ENCODE measurements around the gene AMBRA1.

Gene AMBRA1

GRCh38 chr11:46438211-46438610 lies 155.6 kb downstream of the AMBRA1 start:
- no peak for DNase-seq (ENCODE audit: low spot score)

- no peak for DNase-seq (ENCODE audit: low spot score)
Observed at GRCh38 chr11:46437122-46437689, 156.6 kb downstream of the AMBRA1 start.

DNA sequence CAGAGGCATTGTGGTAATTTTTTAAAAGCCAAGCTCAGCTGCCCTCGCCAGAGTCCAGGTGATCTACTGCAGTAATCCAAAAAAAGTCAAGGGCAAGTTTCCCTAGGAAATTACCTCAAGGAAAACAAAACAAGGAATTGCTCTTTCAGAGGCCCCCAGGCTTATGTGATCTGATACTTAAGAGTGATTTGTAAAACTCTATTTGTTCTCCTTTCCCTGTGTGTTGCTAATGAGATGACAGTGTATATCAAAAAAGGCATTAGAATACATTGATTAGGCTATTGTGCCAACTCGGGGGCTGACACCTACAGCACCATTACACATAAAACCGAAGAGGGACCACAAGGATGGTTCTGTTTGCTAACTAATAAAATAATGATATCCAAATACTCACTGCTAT lies 157.7 kb downstream of the AMBRA1 start:
- no peak for DNase-seq (ENCODE audit: low spot score)

GRCh38 chr11:46435679-46436078 lies 158.1 kb downstream of the AMBRA1 start:
- DNase-seq (ENCODE audit: low spot score), result no peak

DNA sequence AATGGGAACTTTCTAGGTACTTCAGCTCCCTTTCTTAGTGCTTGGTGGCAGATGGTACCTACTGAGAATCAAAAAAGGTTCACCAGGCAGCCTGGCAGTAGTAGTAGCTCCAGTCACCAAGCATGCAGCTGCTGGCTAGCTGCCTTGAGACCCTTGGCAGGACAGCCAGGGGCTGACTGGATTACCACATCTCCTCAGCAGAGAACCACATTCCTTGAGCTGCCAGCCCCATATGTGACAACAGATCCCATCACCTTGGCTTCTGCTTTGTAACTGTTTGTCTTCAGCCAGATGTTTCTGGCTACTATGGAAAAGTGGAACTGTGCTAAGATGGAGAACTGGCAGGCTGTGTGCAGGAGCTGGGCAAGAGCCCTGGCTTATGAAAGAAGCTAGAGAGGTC lies 162.6 kb downstream of the AMBRA1 start:
- DNase-seq (ENCODE audit: low spot score), result no peak

- no peak for DNase-seq (ENCODE audit: low spot score)
Observed at GRCh38 chr11:46429717-46430116, 164.1 kb downstream of the AMBRA1 start.

GRCh38 chr11:46427364-46427763 lies 166.5 kb downstream of the AMBRA1 start:
- DNase-seq (ENCODE audit: low spot score), result no peak

DNA sequence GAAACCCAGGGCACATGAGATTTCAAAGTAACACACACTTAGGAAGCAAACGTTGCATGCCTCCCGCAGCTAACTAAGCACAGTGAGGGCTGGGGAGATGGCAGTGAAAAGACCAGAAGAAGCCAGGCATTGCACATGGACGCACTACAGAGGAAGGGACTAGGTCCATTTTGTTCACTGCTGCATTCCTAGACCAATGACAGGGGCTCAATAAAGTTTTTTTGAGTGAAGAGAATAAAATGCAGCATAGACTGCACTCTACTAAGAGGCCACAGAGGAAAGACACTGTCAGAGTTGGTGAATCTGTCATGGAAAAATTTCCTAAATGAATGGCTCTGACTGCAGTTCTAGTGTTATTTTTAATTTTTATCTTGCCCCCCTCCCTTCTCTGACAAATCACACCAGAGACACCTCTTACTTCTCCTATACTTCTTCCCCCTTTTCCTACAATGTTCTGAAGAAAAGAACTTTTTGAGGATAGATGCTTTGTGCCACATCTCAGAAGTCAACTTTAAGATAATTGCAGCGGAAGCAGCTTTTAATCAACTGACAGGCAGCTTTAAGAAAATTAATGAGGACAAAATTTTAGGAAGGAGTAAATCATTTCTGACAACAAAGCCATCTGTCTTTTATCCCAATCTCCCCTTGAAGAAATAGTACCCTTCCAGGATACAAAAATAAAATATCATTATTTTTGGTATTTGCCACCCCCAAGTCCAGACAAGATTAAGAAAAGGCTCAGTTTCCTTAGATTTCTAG lies 167.4 kb downstream of the AMBRA1 start:
- DNase-seq (ENCODE audit: low spot score), result no peak

GRCh38 chr11:46422588-46422987 lies 171.2 kb downstream of the AMBRA1 start:
- no peak for DNase-seq (ENCODE audit: low spot score)

DNA sequence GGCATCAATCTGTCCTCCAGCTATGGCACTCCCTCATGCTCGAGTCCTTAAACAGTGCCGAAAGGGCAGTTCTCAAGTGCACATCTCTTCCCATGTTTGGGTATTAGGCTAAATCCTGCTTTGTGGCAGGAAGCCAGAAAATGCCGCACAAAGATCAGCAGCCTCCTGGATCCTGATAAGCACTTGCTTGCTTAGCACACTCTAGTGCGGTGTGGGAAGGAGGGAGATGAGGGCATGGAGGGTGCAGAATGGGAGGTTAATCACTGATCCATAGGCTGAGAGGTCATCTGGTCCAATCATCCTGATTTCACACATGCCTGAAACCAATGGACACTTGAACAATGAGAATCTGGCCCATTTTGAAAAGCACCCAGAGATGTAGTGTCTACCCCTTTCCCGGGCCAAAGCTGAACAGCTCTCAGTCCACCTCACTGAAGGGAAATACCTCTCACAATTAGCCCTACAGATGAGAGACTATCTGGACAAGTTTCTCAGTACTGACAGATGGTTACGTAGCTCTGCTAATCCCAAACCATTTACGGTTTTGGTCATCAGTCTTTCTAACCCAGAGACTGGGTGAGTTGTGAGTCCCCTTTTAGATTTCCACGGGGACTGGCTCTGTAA lies 172.5 kb downstream of the AMBRA1 start:
- no peak for DNase-seq (ENCODE audit: low spot score)

- no peak for DNase-seq (ENCODE audit: low spot score)
Observed at GRCh38 chr11:46420513-46420912, 173.3 kb downstream of the AMBRA1 start.

DNA sequence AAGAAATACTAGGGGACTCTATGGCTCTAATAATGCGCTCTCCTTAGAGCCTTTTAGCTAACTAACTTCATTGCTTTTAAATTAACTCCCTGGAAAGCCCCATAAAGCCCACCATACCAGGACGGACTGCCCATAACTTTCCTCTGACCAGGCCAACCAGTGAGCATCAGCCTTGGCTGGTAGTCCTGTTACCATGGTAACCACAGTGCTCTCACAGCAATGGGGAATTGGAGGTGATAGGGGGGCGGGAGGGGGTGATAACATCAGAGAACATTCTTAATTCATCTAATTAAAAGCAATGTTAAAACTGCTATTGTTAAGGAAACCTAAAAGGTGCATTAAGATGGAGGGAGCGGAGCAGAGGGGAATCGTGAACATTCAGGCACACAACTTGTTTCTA lies 175.1 kb downstream of the AMBRA1 start:
- DNase-seq (ENCODE audit: low spot score), result no peak

DNA sequence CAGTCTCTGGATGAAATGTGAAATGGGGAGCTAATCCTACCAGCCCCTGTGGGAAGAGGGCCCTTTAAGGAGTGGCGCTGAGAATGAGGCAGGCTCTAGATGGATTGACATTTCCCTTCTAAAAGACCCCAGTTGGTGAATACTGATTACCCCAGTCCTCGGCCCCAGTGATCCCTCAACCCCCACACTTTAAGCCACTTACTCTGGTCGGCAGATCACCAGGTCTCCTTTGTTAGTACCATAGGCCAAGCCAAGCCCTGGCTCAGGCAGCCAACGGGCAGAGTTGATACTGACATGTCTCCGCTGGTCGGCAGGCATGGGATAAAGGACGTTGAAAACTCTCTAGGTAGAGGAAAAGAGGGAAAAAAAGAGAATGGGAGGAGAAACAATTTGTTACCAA lies 176.1 kb downstream of the AMBRA1 start:
- no peak for DNase-seq (ENCODE audit: low spot score)

GRCh38 chr11:46414879-46415278 lies 178.9 kb downstream of the AMBRA1 start:
- DNase-seq (ENCODE audit: low spot score), result no peak

GRCh38 chr11:46414466-46414796 lies 179.4 kb downstream of the AMBRA1 start:
- DNase-seq (ENCODE audit: low spot score), result no peak

DNA sequence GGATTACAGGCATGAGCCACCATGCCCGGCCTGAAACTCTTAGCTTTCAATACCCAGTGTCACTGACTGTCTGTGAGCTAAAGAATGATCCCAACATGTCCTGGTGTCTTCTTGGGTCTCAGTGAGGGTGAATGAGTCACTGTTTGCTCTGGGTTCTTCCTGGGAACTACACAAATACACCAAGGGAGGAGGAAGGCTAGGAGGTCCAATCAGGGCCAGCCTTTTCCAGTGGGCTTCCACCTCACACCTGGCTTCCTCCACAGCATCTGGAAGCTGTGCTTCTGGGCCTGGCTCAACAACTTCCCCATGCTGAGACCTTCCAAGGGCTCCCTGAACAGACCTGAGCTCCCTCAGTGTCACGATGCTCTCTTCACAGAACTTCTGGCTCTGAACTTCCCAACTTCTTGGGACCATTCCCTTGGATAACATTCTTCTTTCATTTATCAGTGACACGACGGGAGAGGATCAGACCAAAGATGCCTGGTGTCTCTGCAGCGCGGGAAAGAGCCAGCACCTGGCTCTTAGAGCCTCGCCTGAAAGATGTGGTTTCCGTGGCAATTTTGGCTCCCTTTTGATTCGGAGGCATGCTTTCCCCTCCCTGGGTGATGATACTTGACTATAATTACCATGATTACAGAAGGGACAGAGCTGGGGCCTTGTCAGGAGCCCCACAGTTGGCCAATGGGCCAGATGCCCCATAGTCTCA lies 179.9 kb downstream of the AMBRA1 start:
- no peak for DNase-seq (ENCODE audit: low spot score)

GRCh38 chr11:46410021-46410420 lies 183.8 kb downstream of the AMBRA1 start:
- no peak for DNase-seq (ENCODE audit: low spot score)

- DNase-seq (ENCODE audit: low spot score), result no peak
Observed at GRCh38 chr11:46408407-46408986, 185.3 kb downstream of the AMBRA1 start.

GRCh38 chr11:46407635-46408034 lies 186.2 kb downstream of the AMBRA1 start:
- no peak for DNase-seq (ENCODE audit: low spot score)

DNA sequence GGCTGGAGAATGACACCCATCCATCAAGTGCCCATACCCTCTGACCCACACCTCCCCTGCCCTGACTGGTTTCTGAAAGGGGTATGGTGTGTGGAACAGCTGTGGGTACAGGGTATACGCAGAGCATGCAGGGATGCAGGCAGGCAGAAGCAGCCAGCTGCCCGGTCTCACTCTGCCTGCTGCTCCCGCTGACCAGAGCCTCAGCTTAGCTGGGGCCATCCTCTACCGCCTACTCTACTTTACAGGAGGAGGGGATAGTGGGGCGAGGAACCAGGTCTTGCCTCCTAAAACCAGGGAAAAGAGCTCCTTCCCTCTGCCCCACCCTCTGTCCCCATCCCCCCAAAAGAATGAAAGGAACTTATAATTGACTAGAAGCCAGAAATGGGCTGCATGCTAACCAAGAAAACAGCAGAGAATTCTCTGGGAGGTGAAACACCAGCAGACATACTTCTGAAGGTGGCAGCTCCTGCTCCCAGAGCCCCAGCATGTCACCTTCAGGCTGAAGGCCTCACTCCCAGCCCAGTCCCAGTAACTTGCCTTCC lies 189.3 kb downstream of the AMBRA1 start:
- DNase-seq (ENCODE audit: low spot score), result no peak

DNA sequence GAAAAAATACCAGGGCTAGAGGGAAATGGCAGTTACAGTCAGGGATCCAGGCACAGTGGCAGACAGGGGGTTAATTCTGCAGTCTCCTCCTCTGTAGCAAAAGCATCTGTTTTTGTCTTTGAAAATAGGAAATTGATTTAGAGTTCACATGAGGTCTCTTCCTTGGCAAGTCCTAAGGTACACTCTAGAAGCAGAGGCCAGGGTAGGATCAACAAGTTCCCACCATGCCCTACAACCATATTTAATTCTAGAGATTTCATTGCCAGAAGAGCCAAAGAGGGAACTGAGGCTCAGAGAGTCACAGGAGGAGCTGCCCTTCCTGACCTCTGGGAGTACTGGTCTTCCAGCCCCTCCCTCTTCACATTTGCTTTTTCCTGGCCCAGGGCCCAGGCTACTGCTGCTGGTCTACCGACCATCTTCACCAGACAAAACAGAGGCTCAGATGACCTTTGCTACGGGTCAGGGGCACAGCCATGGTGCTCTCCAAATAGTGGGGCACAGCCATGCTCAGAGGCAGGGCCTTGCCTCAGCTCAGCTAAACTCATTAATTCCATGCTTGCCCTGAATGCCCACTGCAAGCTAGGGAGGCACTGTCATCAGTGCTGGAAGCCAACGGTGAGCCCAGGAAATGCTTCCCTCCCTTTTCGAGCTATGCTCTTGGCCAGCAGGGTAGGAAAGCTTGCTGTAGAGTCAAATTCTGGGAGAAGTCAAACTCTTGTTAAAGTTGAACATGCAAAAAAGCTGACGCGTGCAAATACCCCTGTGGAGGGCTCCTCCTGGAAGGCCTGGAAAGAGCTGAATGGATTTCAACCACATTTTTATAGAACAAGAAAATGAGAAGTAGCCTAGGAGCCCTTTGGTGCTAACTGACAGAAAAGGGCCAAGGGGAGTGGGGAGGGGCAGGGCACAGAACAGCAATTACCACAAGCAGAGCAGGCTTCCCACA lies 190.6 kb downstream of the AMBRA1 start:
- DNase-seq (ENCODE audit: low spot score), result no peak

All from germinal center (tissue), 1 donor.